ENCODE measurements around the gene CABLES1.
"Not testable (repeated sequence)": the region's sequence is repeated elsewhere in the genome, so short reads cannot be mapped to it uniquely, and the experiment has no call there.

CABLES1 gene

DNA sequence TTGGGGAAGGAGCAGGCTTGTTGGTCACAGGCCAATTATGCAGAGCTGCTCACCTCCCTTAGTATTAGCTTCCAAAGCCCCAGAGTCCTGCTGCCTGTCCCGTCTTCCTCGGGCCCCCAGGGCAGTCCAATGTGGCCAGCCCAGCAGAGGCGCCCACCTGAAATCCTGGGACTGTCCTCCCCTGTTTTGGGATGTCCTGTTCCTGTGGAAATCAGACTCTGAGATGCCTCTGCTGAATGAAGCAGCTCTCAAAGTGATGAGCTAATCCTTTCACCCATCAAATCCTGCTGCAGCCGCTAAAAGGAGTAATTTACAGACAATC lies 105.3 kb downstream of the CABLES1 start:
- no peak for DNase-seq (ENCODE audit: low spot score)

DNA sequence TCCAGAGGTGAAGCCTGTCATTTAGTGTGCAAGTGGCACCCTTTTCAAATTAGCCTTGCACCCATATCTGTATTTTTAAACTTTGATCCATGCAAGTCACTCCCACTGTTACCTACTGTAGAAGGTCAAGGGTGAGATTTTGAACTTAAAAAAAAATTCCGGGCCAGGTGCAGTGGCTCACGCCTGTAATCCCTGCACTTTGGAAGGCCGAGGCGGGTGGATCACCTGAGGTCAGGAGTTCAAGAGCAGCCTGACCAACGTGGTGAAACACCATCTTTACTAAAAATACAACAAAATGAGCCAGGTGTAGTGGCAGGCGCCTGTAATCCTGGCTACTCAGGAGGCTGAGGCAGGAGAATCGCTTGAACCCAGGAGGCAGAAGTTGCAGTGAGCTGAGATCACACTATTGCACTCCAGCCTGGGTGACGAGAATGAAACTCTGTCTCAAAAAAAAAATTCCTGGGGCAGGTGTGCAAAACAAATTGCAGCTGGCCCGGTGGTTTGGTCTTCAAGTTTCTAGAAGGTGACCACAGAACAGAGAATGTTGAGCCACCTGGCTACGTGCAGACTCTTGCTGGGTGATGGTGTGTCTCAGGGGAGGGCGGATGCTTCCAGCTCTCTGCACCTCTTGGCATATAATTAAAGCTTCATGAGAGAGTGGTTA lies 106.7 kb downstream of the CABLES1 start:
- DNase-seq (ENCODE audit: low spot score), result not testable (repeated sequence)

DNA sequence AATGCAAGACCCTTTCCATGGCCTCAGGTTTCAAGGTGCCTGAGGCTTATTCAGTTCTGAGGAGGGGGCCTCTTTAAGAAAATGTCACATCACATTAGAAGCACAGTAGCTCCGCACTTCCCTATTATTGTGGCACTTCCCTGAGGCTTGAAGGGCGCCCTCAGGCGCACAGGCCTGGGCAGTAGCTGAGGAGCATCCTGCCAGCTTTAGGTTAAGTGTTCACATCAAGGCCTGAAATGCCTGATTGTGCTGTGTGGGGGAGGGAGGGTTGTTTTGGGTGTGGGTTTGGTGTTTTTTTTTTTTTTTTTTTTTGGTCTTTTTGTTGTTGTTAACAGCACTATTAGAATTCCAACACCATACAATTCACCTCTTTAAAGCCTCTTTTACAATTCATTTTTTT lies 107.9 kb downstream of the CABLES1 start:
- DNase-seq (ENCODE audit: low spot score), result no peak

DNA sequence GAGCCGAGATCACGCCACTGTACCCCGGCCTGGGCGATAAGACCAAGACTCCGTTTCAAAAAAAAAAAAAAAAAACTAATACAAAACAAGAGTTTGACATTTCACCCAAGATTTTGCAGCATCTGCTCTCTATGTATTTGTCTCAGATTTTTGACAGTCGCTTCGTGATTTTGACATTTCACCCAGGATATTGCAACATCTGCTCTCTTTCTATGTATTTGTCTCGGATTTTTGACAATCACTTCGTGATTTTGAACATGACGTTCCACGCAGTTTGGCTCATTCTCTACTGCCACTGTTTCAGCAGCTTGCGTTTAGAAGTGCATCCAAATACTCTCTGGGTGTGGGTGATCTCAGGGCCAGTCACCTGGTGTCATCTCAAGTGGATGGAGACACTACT lies 108.5 kb downstream of the CABLES1 start:
- DNase-seq (ENCODE audit: low spot score), result no peak

DNA sequence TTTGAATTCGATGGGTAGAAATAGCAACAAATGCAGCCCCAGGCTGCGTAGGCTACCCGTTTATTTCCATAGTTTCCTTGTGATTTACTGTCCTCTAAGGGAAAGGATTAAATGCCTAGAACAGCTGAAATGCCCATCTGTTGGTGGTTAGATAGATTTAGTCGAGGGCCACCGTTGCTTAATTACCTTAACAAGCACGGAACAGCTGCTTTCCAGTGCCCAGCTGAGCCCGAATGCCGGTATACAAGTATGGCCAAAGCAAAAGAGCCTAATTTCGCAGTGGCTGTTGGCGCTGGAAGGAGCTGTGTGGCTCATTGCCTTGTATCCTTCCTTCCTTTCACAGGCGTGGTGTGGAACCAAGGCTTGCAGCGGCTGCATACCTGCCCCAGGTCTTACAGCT lies 109.1 kb downstream of the CABLES1 start:
- DNase-seq (ENCODE audit: low spot score), result no peak

DNA sequence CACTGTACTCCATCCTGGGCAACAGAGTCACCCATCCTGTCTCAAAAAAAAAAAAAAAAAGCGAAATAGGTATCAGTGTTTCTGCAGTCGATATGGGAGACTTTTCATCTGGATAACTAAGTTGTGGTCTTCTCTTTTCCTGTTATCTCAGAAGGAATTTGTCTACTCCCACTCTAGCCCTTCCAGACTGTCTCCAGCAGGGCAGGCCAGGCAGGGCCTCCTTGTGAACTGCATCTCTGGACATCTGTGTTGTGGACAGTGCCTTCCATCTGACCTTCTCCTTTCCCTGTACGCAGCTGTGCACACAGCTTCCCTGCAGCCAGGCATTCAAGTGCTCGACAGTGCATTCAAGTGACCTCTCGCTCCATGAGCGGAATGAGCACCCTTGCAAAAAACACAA lies 110.2 kb downstream of the CABLES1 start:
- DNase-seq (ENCODE audit: low spot score), result no peak

DNA sequence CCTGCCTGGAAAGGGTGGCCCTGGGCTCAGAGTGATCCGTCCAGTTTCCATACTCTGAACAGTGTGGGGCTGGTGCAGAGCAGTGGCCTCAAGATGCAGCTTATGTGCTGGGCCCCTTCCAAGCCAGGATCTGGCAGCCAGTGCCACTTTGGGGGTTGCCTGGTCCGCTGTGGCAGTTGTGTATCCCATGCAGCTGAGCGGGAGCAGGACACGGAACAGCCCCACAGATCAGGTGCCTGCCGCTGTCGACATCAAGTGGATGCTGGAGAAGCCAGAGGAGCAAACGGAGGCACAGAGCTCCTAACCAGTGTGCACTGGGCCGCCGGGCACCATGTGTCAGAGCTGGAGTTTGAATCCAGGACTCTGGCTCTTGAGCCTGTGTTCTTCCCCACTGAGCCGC lies 112.0 kb downstream of the CABLES1 start:
- DNase-seq (ENCODE audit: low spot score), result no peak

DNA sequence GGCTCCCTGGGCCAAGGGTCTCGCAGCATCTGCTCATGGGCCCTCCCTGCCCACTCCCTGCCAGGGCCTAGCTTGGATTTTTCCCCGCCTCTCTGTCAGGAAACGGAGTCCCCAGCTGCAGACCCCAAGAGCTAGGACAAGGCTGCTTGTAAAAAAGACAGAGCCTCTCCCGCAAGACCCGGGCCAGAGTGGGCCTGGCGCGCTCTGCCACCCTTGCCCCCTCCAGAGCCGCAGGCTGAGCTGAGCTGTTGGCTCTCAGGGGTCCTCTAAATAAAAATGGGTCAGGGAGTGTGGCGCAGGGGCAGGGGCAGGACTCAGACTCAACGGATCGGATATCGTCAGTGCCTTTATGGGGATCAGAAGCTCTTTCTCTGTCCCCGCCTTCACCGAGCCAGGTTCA lies 112.6 kb downstream of the CABLES1 start:
- DNase-seq (ENCODE audit: low spot score), result no peak

DNA sequence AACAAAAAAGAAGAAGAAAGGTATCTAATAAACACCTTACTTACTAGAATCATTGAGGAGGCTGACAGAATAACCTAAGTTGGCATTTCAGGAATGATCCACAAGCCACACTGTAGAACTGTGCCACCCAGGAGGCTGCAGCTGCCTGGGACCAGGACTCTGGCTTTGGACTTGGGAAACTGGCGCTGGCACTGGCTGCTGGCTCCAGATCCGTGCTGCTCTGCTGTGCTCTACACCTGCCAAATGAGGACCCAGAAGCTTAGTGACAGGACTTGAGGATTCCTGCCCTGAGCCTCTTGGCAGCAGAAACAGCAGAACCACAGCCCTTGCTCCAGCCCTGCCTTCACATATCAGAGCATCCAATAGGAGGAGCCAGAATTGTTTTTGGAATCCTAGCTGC lies 113.5 kb downstream of the CABLES1 start:
- no peak for DNase-seq (ENCODE audit: low spot score)

DNA sequence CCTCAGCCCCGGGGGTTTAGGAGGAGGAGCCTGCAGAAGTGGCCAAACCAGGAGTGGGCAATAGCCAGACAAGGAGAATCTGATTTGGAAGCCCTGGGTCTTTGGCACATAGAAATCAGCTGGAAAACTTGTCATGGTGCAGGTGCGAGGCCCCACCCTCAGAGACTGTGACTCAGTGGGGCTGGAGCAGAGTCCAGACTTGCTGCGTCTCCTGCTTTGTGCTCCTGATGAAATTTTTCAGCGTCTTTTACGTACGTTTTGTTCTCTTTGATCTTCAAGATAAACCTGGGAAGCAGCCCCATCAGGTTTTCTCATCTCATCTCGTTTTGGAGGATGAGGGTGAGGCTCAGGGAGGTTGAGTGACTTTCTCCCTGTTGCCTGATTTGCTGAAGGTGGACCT lies 114.1 kb downstream of the CABLES1 start:
- DNase-seq (ENCODE audit: low spot score), result no peak

DNA sequence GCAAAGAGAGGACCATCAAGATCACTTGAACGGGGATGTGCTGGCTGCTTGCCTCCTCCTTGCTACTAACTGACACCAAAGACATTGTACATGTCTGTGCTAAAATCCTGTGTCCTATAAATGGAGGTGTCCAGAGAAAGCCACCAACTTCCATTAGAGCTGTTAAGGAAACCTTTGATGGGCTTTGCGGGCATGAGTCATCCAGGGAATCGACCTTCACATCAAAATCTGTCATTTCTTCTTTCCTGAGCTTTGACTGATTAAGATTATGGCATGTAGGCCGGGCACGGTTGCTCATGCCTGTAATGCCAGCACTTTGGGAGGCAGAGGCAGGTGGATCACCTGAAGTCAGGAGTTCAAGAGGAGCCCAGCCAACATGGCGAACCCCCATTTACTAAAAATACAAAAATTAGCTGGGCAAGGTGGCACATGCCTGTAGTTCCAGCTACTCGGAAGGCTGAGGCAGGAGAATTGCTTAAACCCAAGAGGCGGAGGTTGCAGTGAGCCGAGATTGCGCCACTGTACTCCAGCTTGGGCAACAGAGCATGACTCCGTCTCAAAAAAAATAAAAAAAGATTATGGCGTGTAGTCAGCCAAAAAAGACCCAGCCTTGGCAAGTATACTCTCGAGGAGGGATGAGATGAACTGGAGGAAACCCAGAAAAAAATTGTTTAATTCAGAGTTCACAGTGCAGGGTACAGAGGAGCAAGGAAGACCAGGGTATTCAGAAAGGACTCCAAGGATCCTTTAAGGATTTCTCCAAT lies 115.8 kb downstream of the CABLES1 start:
- DNase-seq (ENCODE audit: low spot score), result no peak

DNA sequence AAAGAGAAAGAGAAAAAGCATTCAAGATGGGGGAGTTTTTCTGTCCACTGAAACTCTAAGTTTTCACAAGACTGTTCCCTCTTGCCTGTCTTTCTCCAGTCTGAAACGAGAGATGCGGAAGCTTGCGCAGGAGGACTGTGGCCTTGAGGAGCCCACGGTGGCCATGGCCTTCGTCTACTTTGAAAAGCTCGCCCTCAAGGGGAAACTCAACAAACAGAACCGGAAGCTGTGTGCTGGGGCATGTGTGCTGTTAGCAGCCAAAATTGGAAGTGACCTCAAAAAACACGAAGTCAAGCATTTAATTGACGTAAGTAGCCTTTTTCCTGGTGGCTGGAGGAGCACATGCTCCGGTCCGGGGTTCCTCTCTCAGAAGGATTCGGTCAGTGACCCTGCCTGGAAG lies 118.3 kb downstream of the CABLES1 start:
- no peak for DNase-seq (ENCODE audit: low spot score)

DNA sequence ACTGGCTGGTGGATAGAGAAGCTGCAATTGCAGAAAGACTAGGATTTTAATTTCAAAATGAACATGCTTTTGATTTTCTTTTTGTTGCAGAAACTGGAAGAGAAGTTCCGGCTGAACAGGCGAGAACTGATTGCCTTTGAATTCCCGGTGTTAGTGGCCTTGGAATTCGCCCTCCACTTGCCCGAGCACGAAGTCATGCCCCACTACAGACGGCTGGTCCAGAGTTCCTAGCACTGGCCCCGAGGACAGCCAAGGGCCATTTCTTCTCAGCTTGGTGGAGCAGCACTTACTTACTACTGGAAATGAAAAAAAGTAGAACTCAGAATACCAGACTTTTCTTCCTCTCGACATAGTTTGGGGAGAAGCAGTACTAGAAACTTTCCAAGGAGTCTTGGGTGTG lies 121.9 kb downstream of the CABLES1 start:
- DNase-seq (ENCODE audit: low spot score), result no peak

DNA sequence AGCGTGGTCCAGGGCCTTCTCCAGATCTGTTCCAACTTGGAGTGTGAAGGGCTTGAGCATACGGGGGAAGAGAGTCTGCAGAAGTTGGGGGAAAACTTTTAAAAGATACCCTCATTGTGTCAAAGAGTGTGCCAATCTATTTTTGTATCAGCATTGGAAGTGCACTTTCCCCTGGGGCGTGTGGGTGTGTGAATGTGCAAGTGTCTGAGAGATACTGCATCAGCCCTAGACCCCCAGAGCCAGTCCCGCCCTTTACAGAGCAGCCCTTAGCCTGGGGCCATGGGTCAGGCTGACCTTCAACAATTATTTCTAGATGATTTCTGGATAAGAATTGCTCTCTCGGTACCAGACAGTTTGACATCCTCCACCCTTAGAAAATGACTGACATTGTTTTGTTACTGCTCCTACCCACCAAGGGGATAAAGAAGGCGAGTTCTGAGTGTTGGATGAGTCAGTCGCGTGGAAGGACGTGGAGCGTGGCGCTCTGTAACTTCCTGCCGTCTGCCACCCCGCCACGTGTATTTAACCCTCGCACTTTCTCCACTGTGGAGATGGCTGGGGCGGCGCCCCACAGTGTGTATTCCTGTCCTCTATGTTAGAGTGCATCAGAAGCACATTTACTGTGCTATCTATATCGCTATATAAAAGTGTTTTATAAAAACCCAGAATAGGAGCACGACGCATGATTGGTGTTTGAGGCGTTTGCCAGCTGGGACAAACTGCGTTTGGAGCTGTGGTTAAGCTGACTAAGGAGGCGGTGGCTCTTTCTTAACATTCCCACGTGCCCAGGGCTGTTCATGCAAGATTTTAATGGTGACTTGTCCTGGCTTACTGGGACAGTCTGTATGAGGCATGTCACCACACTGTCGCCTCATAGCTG lies 122.6 kb downstream of the CABLES1 start:
- DNase-seq (ENCODE audit: low spot score), result no peak

DNA sequence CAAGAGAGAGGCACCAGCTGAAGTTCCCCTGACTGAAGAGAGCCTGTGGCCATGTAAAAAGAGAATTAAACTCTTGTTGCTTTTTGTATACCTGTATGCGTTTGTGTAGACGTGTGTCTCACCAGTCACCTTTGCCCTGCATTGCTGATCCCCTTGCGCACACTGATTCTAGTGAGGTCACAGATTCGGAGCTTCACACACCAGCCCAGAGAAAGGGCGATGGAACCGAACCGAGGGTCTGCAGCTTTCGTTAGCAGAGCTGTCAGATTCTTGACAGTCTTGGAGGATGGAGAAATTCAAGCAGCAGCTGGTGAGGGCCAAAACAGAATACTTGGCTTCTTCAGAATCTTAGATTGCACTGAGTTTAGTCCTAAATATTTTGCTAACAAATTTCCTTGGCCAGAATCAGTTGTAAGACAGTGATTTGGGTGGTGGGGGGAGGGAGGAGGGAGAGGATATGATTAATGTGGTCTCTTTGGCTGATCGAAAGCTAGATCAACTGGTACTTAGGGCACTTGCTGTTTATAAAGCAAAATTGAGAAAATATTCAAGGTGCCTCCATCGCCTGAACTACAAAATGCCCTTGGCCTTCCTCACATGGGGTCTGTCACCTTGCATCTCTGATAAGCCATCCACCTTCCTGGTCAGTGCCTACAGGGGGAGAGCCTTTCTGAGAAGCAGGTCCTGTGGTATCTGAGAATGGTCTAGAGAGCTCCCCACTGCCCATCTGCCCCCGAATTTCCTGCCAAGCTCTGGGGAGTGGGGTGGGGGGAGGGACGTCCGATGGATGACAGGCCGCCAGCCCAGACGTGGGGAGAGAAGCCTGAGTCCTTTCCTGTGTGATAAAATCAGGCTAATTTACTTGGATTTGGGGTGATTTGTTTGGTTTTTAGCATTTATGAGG lies 123.5 kb downstream of the CABLES1 start:
- no peak for DNase-seq (ENCODE audit: low spot score)

DNA sequence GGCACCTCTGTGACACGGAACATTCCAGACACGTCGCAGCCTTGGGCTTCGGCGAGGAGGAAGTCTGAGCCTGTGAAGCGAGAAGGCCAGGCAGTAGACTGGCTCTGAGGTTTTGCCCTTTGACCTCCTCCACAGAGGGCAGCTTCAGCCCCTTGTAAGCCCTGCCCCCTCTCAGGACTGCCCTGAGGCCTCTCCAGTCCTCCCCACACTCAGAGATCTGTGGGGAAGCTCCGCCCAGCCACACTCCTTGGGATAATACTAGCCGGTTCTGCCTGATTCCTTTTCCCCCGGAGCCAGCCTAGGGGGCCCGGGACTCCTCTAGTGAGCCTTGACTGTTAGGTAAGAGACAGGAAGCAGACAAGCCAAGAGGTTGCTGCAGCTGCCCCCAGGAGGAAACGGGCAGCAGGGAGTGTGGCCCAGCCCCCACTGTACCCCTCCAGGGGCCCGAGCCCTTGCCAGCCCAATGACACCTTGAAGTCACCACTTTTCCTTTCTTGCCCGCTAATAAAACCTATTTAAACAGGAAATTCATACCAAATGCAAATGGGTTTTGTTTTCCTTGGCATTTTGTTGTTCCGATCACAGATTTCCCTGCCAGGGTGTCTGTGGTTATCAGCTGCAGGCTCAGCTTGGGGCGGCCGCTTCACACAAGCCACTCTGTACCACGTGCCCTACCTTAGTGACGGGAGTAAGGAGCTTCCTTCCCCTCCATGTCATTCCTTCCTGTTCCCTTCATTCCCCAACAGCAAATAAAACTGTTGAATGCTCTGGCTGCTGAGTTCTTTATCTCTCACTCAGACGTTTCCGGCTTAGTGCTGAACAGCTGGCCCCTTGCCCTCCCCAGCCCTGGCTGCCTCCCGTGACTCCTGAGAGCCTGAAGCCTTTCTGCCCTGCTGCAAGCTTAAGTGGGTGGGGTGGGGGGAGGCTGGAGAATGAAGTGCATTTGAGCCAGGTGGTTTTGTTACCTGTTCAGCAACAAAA lies 124.7 kb downstream of the CABLES1 start:
- no peak for DNase-seq (ENCODE audit: low spot score)

DNA sequence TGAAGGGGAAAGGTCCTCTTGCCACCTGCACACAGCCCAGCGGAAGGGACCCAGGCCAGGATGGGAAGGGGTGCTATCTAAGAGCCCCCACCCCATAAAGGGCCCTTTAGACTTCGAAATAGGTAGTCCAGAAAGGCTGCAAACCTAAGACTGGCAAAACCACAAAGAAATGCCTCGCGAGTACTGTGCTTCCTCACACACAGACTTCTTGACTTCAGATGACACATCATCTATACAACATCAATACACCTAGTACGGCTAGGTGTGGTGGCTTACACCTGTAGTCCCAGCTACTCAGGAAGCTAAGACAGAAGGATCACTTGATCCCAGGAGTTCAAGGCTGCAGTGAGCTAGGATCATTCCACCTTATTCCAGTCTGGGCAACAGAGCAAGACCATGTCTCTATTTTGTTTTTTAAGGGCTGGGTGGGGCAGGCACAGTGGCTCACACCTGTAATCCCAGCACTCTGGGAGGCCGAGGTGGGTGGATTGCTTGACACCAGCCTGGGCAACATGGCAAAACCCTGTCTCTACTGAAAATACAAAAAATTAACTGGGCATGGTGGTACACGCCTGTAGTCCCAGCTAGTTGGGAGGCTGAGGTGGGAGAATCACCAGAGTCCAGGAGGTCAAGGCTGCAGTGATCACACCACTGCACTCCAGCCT lies 125.8 kb downstream of the CABLES1 start:
- DNase-seq (ENCODE audit: low spot score), result no peak

DNA sequence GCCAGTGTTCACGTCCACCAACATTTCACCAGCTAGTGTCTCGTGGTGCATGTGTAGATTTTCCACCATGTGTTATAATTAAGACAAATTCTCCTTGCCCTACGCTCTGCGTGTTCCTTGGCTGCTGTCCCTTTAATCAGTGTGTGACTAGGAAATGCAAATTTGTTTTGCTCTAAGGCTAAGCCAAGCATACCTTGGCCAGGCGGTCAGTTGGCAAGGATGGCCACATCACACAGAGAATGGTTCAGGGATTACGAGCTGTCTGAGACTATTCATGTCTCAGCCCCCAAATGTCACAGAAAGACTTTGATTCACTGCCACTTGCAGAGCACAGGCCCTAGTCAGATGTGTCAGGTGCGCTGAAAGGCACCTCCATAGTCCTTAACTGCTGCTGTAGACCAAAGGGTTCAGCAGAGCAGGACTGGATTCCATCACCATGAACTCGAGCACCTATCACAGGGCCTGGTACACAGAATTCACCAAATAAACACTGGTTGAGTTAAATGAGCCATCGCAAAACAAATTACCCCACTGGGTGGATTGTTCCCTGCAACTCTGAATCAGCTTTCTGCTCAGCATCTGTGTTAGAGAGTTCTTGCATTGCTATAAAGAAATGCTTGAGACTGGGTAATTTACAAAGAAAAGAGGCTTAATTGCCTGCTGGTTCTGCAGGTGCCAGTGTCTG lies 128.4 kb downstream of the CABLES1 start:
- DNase-seq (ENCODE audit: low spot score), result no peak

DNA sequence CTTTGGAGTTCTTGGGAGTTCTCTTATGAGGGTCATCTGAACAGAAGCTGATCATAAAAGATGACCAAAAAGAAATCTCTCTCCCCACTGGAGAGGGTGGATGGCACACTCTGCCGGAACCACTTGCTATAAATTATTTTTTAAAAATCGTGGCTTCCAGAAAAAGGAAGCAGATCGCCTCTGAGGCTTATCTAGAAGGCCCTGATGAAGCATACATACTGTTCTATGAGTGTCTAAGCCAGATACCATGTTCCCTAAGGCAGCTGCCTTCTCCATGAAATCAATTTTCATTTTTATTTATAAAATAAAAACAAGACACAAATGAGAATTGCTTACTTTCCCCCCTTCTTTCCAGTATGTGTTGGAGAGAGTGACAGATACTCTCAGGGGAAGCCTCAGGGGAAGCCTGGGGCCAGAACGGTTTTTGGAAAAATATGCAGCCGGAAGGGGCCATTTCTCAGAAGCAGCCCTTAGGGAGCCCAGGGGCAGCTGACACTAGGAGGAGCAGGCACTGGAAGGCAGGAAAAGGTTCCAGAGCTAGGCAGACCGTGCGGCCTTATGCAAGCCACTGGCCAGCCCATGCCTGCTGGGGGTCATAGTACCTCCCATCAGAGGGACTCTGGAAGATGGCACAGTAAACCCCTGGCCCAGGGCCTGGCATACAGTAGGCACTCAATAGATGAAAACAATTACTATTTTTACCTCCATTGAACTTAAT lies 130.6 kb downstream of the CABLES1 start:
- no peak for DNase-seq (ENCODE audit: low spot score)

Data from hematopoietic multipotent progenitor cell treated with erythropoietin and hydrocortisone succinate and interleukin-3 and kit ligand, for 17 days (in vitro differentiated cells).